ENCODE measurements around the gene PIP5K1C. TPM values are rescaled to one million over a fixed set of nuclear protein-coding genes. Genes with fewer than 3 reads are reported as not detected.

The PIP5K1C gene
- total RNA-seq, 6 experiments from 2014 or later = 5.3 to 9.8 (median 7.6) TPM

DNA sequence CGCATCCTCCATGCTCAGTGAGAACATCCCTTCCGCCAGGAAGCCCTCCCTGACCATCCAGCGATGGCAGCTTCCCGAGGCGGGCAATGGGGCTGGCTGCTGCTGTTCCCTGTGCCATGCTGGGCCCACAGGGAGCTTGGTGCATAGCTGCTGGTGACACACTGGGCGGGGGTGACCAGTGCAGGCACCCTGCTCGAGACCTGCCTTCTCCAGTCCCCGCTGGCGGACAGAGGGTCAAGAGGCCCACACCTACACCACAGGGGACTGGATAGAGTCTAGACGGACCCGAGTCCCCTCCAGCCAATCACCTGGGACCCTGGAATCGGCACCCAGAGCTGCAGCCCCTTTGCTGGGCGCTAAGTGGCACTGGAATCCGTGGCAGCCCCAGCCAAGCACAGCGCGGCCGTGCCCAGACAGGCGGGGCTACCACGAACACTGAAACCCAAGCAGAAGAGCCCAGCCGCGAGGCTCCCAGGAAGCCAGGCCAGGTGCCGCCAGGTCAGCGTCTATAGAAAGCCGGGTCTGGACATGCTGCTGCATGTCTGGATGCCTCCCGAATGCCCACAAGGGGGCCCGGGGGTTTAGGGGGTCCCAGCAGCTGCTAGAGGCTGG is 84.6 kb downstream of the PIP5K1C start:
- DNase-seq = peak in 1 of 3 donors; percentile 16
- TF ChIP-seq, protein P1, sequence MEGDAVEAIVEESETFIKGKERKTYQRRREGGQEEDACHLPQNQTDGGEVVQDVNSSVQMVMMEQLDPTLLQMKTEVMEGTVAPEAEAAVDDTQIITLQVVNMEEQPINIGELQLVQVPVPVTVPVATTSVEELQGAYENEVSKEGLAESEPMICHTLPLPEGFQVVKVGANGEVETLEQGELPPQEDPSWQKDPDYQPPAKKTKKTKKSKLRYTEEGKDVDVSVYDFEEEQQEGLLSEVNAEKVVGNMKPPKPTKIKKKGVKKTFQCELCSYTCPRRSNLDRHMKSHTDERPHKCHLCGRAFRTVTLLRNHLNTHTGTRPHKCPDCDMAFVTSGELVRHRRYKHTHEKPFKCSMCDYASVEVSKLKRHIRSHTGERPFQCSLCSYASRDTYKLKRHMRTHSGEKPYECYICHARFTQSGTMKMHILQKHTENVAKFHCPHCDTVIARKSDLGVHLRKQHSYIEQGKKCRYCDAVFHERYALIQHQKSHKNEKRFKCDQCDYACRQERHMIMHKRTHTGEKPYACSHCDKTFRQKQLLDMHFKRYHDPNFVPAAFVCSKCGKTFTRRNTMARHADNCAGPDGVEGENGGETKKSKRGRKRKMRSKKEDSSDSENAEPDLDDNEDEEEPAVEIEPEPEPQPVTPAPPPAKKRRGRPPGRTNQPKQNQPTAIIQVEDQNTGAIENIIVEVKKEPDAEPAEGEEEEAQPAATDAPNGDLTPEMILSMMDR (IDR thresholded peaks at IDR 0.05) = no peak
- TF ChIP-seq POLR2A (IDR thresholded peaks at IDR 0.05) = no peak
- H3K27me3 ChIP-seq = no peaks in the 10 kb centered on the region
- peaks cover 0 to 19% (median 5%) of the 10 kb centered on the region in 4 donors for H3K36me3 ChIP-seq
- H3K27ac ChIP-seq = no peak overlapping the region
- intact Hi-C loops (cut with DNase I) = loop anchor here in 1 of 2 donors (10.0 kb wide), 1 partner anchor 71 kb away; no protein-coding TSS in a partner anchor
- no peak for ATAC-seq
- H3K4me3 ChIP-seq = no peak overlapping the region
- WGBS (ENCODE audit: insufficient coverage, low coverage, low lambda C conversion rate, missing lambda C conversion rate) = 87% methylated on average over 5 of the region's 26 CpGs
- no peaks in the 10 kb centered on the region for H3K9me3 ChIP-seq
- H3K4me1 ChIP-seq = no peaks in the 10 kb centered on the region

DNA sequence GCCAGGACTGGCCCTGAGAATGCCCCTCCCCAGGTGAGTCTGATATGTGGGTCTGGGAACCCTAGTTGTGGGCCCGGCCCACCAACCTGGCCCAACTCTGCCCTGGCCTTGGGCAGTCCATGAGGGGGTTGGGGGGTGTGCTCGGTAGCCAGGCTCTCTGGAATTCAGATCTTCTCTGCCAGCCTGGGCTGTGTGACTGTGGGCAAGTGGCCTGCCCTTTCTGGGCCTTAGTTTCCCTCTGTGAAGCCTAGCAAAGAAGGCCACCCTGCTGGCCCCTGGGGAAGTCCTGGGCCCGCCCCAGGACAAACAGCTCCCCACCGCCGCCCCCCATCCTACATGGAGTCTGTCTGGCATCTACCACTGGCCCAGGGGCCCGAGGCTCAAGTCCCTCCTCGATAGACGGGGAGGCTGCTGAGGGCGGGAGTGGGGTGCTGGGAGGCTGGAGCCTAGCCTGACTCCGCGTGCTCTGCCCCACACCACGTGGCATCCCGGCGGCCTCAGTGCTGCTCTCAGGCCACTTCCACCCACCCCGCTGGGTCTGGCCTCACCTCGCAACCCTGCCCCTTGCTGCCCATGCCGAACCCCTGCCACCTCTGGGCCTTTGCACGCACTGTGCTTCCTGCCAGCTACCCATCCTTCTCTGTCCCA is 85.3 kb downstream of the PIP5K1C start:
- ATAC-seq (no peak), DNase-seq (peak in 1 of 3 donors; percentile 15)
- H3K27me3 ChIP-seq = no peaks in the 10 kb centered on the region
- 100% methylated on average over 1 of the region's 18 CpGs for WGBS (ENCODE audit: insufficient coverage, low coverage, low lambda C conversion rate, missing lambda C conversion rate)
- intact Hi-C loops (cut with DNase I) = loop anchor here in 1 of 2 donors (10.0 kb wide), 1 partner anchor 70 kb away; no protein-coding TSS in a partner anchor
- H3K36me3 ChIP-seq = peaks cover 0 to 19% (median 5%) of the 10 kb centered on the region in 4 donors
- no peak overlapping the region for H3K4me3 ChIP-seq
- H3K9me3 ChIP-seq = no peaks in the 10 kb centered on the region
- H3K4me1 ChIP-seq = no peaks in the 10 kb centered on the region
- no peak overlapping the region for H3K27ac ChIP-seq
- TF ChIP-seq POLR2A (IDR thresholded peaks at IDR 0.05) = no peak
- TF ChIP-seq, protein P1 (IDR thresholded peaks at IDR 0.05) = no peak

DNA sequence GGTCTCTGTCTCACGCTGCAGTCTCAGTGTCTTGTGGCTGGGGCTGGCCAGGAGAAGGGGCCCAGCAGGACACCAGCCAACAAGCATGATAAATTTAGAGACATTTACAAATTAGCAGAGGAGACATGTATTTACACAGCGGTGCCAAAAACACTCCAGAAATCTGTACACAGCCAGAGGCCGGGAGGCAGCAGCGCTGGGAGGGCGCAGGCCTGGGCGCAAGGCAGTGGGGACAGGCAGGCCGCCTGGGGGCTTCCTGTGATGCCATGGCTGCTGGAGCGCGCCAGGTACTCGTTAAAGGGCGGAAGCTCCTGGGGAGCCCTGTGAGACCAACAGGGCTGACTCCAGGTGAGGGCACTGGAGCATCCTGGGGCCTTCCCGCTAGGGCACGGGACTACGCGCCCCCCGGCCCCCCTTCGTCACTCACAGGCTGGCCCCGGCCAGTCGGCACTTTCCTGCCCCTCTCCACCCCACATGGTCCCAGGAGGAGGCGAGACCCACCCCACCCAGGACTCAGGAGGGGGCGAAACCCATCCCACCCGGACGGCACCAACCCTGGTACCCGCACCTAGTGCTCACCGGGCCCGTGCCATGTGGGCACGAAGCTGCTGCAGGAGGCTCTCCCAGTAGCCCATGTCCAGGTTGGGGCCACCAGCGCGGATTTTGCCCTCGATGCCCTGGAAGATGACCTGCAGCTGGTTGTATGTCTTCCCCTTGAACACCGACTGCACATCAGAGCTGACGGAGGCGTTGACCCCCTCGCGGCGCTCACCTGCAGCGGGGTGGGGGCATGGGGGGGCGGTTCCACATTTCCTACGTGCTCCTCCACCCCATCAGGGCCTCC is 86.2 kb downstream of the PIP5K1C start:
- intact Hi-C loops (cut with DNase I) = loop anchor here in 1 of 2 donors (10.0 kb wide), 1 partner anchor 69 kb away; no protein-coding TSS in a partner anchor
- no peak for TF ChIP-seq POLR2A (IDR thresholded peaks at IDR 0.05)
- TF ChIP-seq, protein P1 (IDR thresholded peaks at IDR 0.05) = no peak
- Histone ChIP-seq H3K27me3 (no peaks in the 10 kb centered on the region), H3K4me1 (no peaks in the 10 kb centered on the region), H3K36me3 (peaks cover 0 to 19% (median 5%) of the 10 kb centered on the region in 4 donors), H3K27ac (peak overlapping the region in 1 of 3 donors; percentile 8), H3K9me3 (no peaks in the 10 kb centered on the region), H3K4me3 (no peak overlapping the region)
- 89% methylated on average over 6 of the region's 39 CpGs for WGBS (ENCODE audit: insufficient coverage, low coverage, low lambda C conversion rate, missing lambda C conversion rate)
- DNase-seq = peak in 1 of 3 donors; percentile 14
- no peak for ATAC-seq

GRCh38 chr19:3612901-3613741 is 87.1 kb downstream of the PIP5K1C start:
- no peaks in the 10 kb centered on the region for H3K4me1 ChIP-seq
- H3K36me3 ChIP-seq = peaks cover 0 to 19% (median 5%) of the 10 kb centered on the region in 4 donors
- no peak overlapping the region for H3K4me3 ChIP-seq
- H3K27me3 ChIP-seq = no peaks in the 10 kb centered on the region
- ATAC-seq (peak in 3 of 4 donors; percentile 2 to 21 (median 8)), DNase-seq (peak in 2 of 3 donors; percentile 37 to 53)
- intact Hi-C loops (cut with DNase I) = loop anchor here in 1 of 2 donors (10.0 kb wide), 1 partner anchor 68 kb away; no protein-coding TSS in a partner anchor
- no peaks in the 10 kb centered on the region for H3K9me3 ChIP-seq
- TF ChIP-seq, protein P1 (IDR thresholded peaks at IDR 0.05) = no peak
- TF ChIP-seq POLR2A (IDR thresholded peaks at IDR 0.05) = no peak
- peak overlapping the region in 2 of 3 donors; percentile 8 to 39 for H3K27ac ChIP-seq
- WGBS (ENCODE audit: insufficient coverage, low coverage, low lambda C conversion rate, missing lambda C conversion rate) = 100% methylated on average over 3 of the region's 79 CpGs
